HEK293 (cell line): ENCODE data around the gene CTXND2.

ENCODE experiments used
- GLI2 ChIP-seq: fragments of 450-650 bp; formaldehyde crosslinking; IDR thresholded peaks from 2 replicates; pipeline ENCODE4; 2017; ENCODE audit warnings: missing biosample characterization, missing genetic modification characterization, low read depth, borderline replicate concordance
- MZF1 ChIP-seq: fragments of 450-650 bp; formaldehyde crosslinking; IDR thresholded peaks from 2 replicates; pipeline ENCODE4 v1.5.1; 2017; ENCODE audit warnings: missing biosample characterization, missing genetic modification characterization, borderline replicate concordance
- OSR2 ChIP-seq: fragments of 450-650 bp; formaldehyde crosslinking; IDR thresholded peaks from 2 replicates; pipeline ENCODE4 v1.5.1; 2016; ENCODE audit warnings: missing biosample characterization, missing genetic modification characterization
- OVOL3 ChIP-seq: fragments of 450-650 bp; formaldehyde crosslinking; IDR thresholded peaks from 2 replicates; pipeline ENCODE4 v1.5.1; 2016; ENCODE audit warnings: missing biosample characterization, missing genetic modification characterization
- PBX3 ChIP-seq: sonication (generic); formaldehyde crosslinking; IDR thresholded peaks from 2 replicates; pipeline ENCODE4 v1.8.1; 2022; ENCODE audit warnings: mild to moderate bottlenecking, moderate library complexity, missing genetic modification reagents
- ZBTB10 ChIP-seq: fragments of 450-650 bp; formaldehyde crosslinking; IDR thresholded peaks from 2 replicates; pipeline ENCODE4 v1.5.1; 2016; ENCODE audit warnings: missing biosample characterization, missing genetic modification characterization
- ZFP41 ChIP-seq: fragments of 450-650 bp; formaldehyde crosslinking; IDR thresholded peaks from 2 replicates; pipeline ENCODE4 v1.5.1; 2016; ENCODE audit warnings: missing biosample characterization, missing genetic modification characterization, borderline replicate concordance
- ZNF169 ChIP-seq: fragments of 450-650 bp; formaldehyde crosslinking; IDR thresholded peaks from 2 replicates; pipeline ENCODE4 v1.5.1; 2016; ENCODE audit warnings: missing biosample characterization, missing genetic modification characterization
- ZNF292 ChIP-seq: fragments of 450-650 bp; formaldehyde crosslinking; IDR thresholded peaks from 2 replicates; pipeline ENCODE4 v1.5.1; 2016; ENCODE audit warnings: low read depth, missing biosample characterization, missing genetic modification characterization, borderline replicate concordance
- ZNF354C ChIP-seq: fragments of 450-650 bp; formaldehyde crosslinking; IDR thresholded peaks from 2 replicates; pipeline ENCODE4 v1.5.1; 2016; ENCODE audit warnings: missing biosample characterization, missing genetic modification characterization, low read depth, borderline replicate concordance
- ZNF366 ChIP-seq: fragments of 450-650 bp; formaldehyde crosslinking; conservative IDR thresholded peaks from 2 replicates; pipeline ENCODE4 v1.5.1; 2016; ENCODE audit warnings: missing biosample characterization, missing genetic modification characterization
- ZNF394 ChIP-seq: fragments of 450-650 bp; formaldehyde crosslinking; IDR thresholded peaks from 2 replicates; pipeline ENCODE4 v1.5.1; 2016; ENCODE audit warnings: missing biosample characterization, missing genetic modification characterization, mild to moderate bottlenecking, moderate library complexity, borderline replicate concordance
- ZNF433 ChIP-seq: fragments of 450-650 bp; formaldehyde crosslinking; IDR thresholded peaks from 2 replicates; pipeline ENCODE4 v1.5.1; 2016; ENCODE audit warnings: missing biosample characterization, missing genetic modification characterization, low read depth
- ZNF518A ChIP-seq: fragments of 450-650 bp; formaldehyde crosslinking; conservative IDR thresholded peaks from 2 replicates; pipeline ENCODE4 v1.5.1; 2016; ENCODE audit warnings: low read depth, missing biosample characterization, missing genetic modification characterization
- ZNF530 ChIP-seq: fragments of 450-650 bp; formaldehyde crosslinking; IDR thresholded peaks from 2 replicates; pipeline ENCODE4 v1.5.1; 2016; ENCODE audit warnings: low read depth, missing biosample characterization, missing genetic modification characterization
- ZNF629 ChIP-seq: fragments of 450-650 bp; formaldehyde crosslinking; IDR thresholded peaks from 2 replicates; pipeline ENCODE4 v1.5.1; 2017; ENCODE audit warnings: missing biosample characterization, missing genetic modification characterization
- ZNF645 ChIP-seq: fragments of 450-650 bp; formaldehyde crosslinking; IDR thresholded peaks from 2 replicates; pipeline ENCODE4; 2016; ENCODE audit warnings: missing biosample characterization, missing genetic modification characterization
- ZNF677 ChIP-seq: fragments of 450-650 bp; IDR thresholded peaks from 2 replicates; pipeline ENCODE4 v1.5.0; 2018; ENCODE audit warnings: missing biosample characterization, mild to moderate bottlenecking, missing genetic modification characterization, moderate library complexity
- ZSCAN23 ChIP-seq: fragments of 450-650 bp; formaldehyde crosslinking; IDR thresholded peaks from 2 replicates; pipeline ENCODE4 v1.5.1; 2016; ENCODE audit warnings: missing biosample characterization, missing genetic modification characterization

The CTXND2 gene

GRCh38 chr1:150926097-150926741, 39.3 kb downstream of the CTXND2 start, which contains the start of gene SETDB1 (continued):
- TF ChIP-seq ZNF394 (tag by site-specific recombination), result peak; percentile 59; the same call in 1 of the 2 replicates
- TF ChIP-seq ZNF292, result no peak
- peak; percentile 65 for TF ChIP-seq ZBTB10
- TF ChIP-seq ZNF677 (tag by site-specific recombination), result no peak
- TF ChIP-seq ZNF433 (tag by site-specific recombination), result no peak
- TF ChIP-seq ZNF169, result no peak
- TF ChIP-seq ZNF354C (tag by site-specific recombination), result no peak
- no peak for TF ChIP-seq PBX3 (CRISPR knock-in tag)
- no peak for TF ChIP-seq ZNF530 (tag by site-specific recombination)
- TF ChIP-seq GLI2, result no peak
- peak; percentile 64; the same call in 1 of the 2 replicates for TF ChIP-seq MZF1 (tag by site-specific recombination)
- peak; percentile 100 for TF ChIP-seq ZNF518A (tag by site-specific recombination)
- peak; percentile 80 for TF ChIP-seq ZNF629
- no peak for TF ChIP-seq ZNF645
- peak; percentile 98 for TF ChIP-seq ZNF366 (tag by site-specific recombination)
- TF ChIP-seq OVOL3 (tag by site-specific recombination), result no peak
- no peak; the same call in 1 of the 2 replicates for TF ChIP-seq ZSCAN23 (tag by site-specific recombination)
- no peak for TF ChIP-seq ZFP41 (tag by site-specific recombination)
- TF ChIP-seq OSR2 (tag by site-specific recombination), result peak; percentile 91
